GM12878 (cell line): ENCODE data around the gene GPR34. TPM values are rescaled to one million over a fixed set of nuclear protein-coding genes. Genes with fewer than 3 reads are reported as not detected.

Source experiments
- ASH2L ChIP-seq: fragments of 300-600, 200-600 bp; sonication (generic); IDR thresholded peaks from 2 replicates; pipeline ENCODE4 v1.6.1; 2017; ENCODE audit warnings: low read depth, mild to moderate bottlenecking, borderline replicate concordance
- BACH1 ChIP-seq: fragments of 450-650 bp; IDR thresholded peaks from 2 replicates; pipeline ENCODE4 v1.6.1; 2017; ENCODE audit warnings: mild to moderate bottlenecking, borderline replicate concordance
- ELK1 ChIP-seq: IDR thresholded peaks from 2 replicates; pipeline ENCODE4 v1.6.1; 2012; ENCODE audit warnings: low read depth, low read length, improper control_type of control experiment
- ESRRA ChIP-seq: IDR thresholded peaks from 2 replicates; pipeline ENCODE4 v1.6.1; 2012; ENCODE audit warnings: mild to moderate bottlenecking, low read length, improper control_type of control experiment
- HCFC1 ChIP-seq: fragments of 150-350 bp; IDR thresholded peaks from 2 replicates; pipeline ENCODE4 v1.6.1; 2014; ENCODE audit warnings: low read length
- IKZF1 ChIP-seq: fragments of 450-650 bp; conservative IDR thresholded peaks from 2 replicates; pipeline ENCODE4 v1.6.1; 2017; ENCODE audit warnings: antibody characterized with exemption, mild to moderate bottlenecking
- KAT2A ChIP-seq: conservative IDR thresholded peaks from 2 replicates; pipeline ENCODE4 v1.6.1; 2011; ENCODE audit warnings: low read depth, low read length; ENCODE audit not compliant: control insufficient read depth
- LARP7 ChIP-seq: fragments of 450-650 bp; IDR thresholded peaks from 2 replicates; pipeline ENCODE4 v1.6.1; 2017; ENCODE audit warnings: mild to moderate bottlenecking
- NFXL1 ChIP-seq: fragments of 450-650 bp; IDR thresholded peaks from 2 replicates; pipeline ENCODE4 v1.6.1; 2017; ENCODE audit warnings: antibody characterized with exemption, mild to moderate bottlenecking, borderline replicate concordance
- NKRF ChIP-seq: fragments of 450-650 bp; conservative IDR thresholded peaks from 2 replicates; pipeline ENCODE4 v1.6.1; 2017; ENCODE audit warnings: mild to moderate bottlenecking, moderate library complexity
- PAX8 ChIP-seq: fragments of 450-650 bp; IDR thresholded peaks from 2 replicates; pipeline ENCODE4 v1.6.1; 2017; ENCODE audit warnings: mild to moderate bottlenecking, moderate library complexity
- RUNX3 ChIP-seq: IDR thresholded peaks from 2 replicates; pipeline ENCODE4 v1.6.1; 2012; ENCODE audit warnings: low read length, inconsistent platforms
- SKIL ChIP-seq: fragments of 450-650 bp; IDR thresholded peaks from 2 replicates; pipeline ENCODE4 v1.6.1; 2017; ENCODE audit warnings: mild to moderate bottlenecking, low read depth, inconsistent platforms; ENCODE audit not compliant: poor library complexity, severe bottlenecking
- SREBF2 ChIP-seq: IDR thresholded peaks from 2 replicates; pipeline ENCODE4 v1.6.1; 2012; ENCODE audit warnings: mild to moderate bottlenecking, low read length
- TCF3 ChIP-seq: IDR thresholded peaks from 2 replicates; pipeline ENCODE4 v1.6.1; 2012; ENCODE audit warnings: low read depth, mild to moderate bottlenecking, low read length, borderline replicate concordance; ENCODE audit not compliant: insufficient read depth
- ZBTB4 ChIP-seq: fragments of 450-650 bp; formaldehyde crosslinking; IDR thresholded peaks from 2 replicates; pipeline ENCODE4 v1.4.0; 2022; ENCODE audit warnings: mild to moderate bottlenecking, moderate library complexity
- ZNF384 ChIP-seq: IDR thresholded peaks from 2 replicates; pipeline ENCODE4 v1.6.1; 2012; ENCODE audit warnings: low read depth, mild to moderate bottlenecking, low read length, improper control_type of control experiment, borderline replicate concordance
- ZNF622 ChIP-seq: fragments of 450-650 bp; IDR thresholded peaks from 2 replicates; pipeline ENCODE4 v1.6.1; 2017; ENCODE audit warnings: mild to moderate bottlenecking, inconsistent platforms
- ZZZ3 ChIP-seq: IDR thresholded peaks from 2 replicates; pipeline ENCODE4 v1.6.1; 2011; ENCODE audit warnings: low read depth; ENCODE audit not compliant: control insufficient read depth, insufficient read length
- polyA plus RNA-seq, 11 experiments: library from polyadenylated mRNA; depleted of rRNA in 4 of 11; unstranded in 6 of 11; stranded (reverse) in 5 of 11; fragments of >200 nt; fragmentation: Nextera tagmentation in 4 of 11; fragmentation: Illumina TruSeq in 1 of 11; extraction: Ambion mirVana in 4 of 11; extraction: Trizol in 1 of 11; gene quantifications; 1 replicate in 1 of 11; 2 replicates in 10 of 11; pipeline versions ENCODE4 v1.2.1 to v1.2.3, GENCODE V29; 2011 to 2016; ENCODE audit warnings: inconsistent platforms in 2 of 11, missing spikeins in 2 of 11, low read depth in 1 of 11
- total RNA-seq, 4 experiments: library from RNA; depleted of rRNA in 3 of 4; stranded (reverse); fragments of >200 nt in 3 of 4; fragmentation: Illumina TruSeq in 1 of 4; extraction: Trizol in 1 of 4; gene quantifications; 2 replicates each; pipeline versions ENCODE4 v1.2.1 to v1.2.3, GENCODE V29; 2013 to 2021
- TF ChIP-seq, protein P1 (sequence below): IDR thresholded peaks from 2 replicates; pipeline ENCODE4 v1.6.1; 2011; ENCODE audit warnings: borderline replicate concordance, low read depth, mild to moderate bottlenecking, moderate library complexity, mixed read lengths, low read length; ENCODE audit not compliant: insufficient read depth; ENCODE audit errors: extremely low read length
- TF ChIP-seq, protein P2 (sequence below): IDR thresholded peaks from 2 replicates; pipeline ENCODE4 v1.6.1; 2011; ENCODE audit warnings: low read depth, mild to moderate bottlenecking, low read length, moderate library complexity, borderline replicate concordance; ENCODE audit errors: extremely low read depth

Gene GPR34
- total and polyA plus RNA-seq, 10 of the 15 experiments (the other 5 are each of a cell fraction or from before 2014, with no cell fraction given) = 0.12 to 0.84 (median 0.28) TPM; not detected in 1

- TF ChIP-seq ZNF384 (no peak), ELK1 (no peak), ESRRA (no peak), IKZF1 (peak; percentile 69), PAX8 (no peak), ZZZ3 (no peak), LARP7 (no peak), SKIL (peak; percentile 48), ZBTB4 (CRISPR knock-in tag) (no peak), TCF3 (no peak), ZNF622 (no peak), HCFC1 (no peak), NKRF (no peak), ASH2L (no peak), SREBF2 (no peak), BACH1 (no peak), KAT2A (no peak), RUNX3 (peak; percentile 91), NFXL1 (no peak)
- TF ChIP-seq, protein P1, sequence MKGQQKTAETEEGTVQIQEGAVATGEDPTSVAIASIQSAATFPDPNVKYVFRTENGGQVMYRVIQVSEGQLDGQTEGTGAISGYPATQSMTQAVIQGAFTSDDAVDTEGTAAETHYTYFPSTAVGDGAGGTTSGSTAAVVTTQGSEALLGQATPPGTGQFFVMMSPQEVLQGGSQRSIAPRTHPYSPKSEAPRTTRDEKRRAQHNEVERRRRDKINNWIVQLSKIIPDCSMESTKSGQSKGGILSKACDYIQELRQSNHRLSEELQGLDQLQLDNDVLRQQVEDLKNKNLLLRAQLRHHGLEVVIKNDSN = no peak
- TF ChIP-seq, protein P2, sequence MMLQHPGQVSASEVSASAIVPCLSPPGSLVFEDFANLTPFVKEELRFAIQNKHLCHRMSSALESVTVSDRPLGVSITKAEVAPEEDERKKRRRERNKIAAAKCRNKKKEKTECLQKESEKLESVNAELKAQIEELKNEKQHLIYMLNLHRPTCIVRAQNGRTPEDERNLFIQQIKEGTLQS = no peak
Observed at GRCh38 chrX:41705680-41706374, 17.1 kb downstream of the GPR34 start (continued).
